CD4-positive, alpha-beta memory T cell (primary cell): ENCODE measurements around the gene MAML2. TPM values are rescaled to one million over a fixed set of nuclear protein-coding genes. Genes with fewer than 3 reads are reported as not detected.

Experiments
- CTCF ChIA-PET: fragments of 350-600 bp; sonication (Branson Sonifier 250); formaldehyde crosslinking; loops from one replicate; lab custom pipeline; 2021; ENCODE audit warnings: inconsistent platforms; ENCODE audit not compliant: partially characterized antibody; lab: Charles Lee
- POLR2A ChIA-PET: fragments of 350-600 bp; sonication (Branson Sonifier 250); formaldehyde crosslinking; loops from one replicate; lab custom pipeline; 2021; ENCODE audit not compliant: partially characterized antibody; lab: Charles Lee
- DNase-seq, 5 donors: peaks; one replicate each; pipeline versions ENCODE4 v3.0.0 to v3.0.0-alpha.2; 2020 to 2022; ENCODE audit warnings: mixed read lengths in 1 of 5
- H3K27ac ChIP-seq: one replicate; pipeline ENCODE4 v1.7.0; 2013; ENCODE audit warnings: low read depth, low read length
- H3K27me3 ChIP-seq: 2 replicates; pipeline ENCODE4 v1.7.0; 2013; ENCODE audit warnings: mild to moderate bottlenecking, low read length, moderate library complexity; ENCODE audit not compliant: insufficient read depth
- H3K36me3 ChIP-seq: 2 replicates; pipeline ENCODE4 v1.7.0; 2013; ENCODE audit warnings: mild to moderate bottlenecking, low read length, moderate library complexity; ENCODE audit not compliant: insufficient read depth
- H3K4me1 ChIP-seq: 2 replicates; pipeline ENCODE4 v1.7.0; 2013; ENCODE audit warnings: mild to moderate bottlenecking, low read length, moderate library complexity; ENCODE audit not compliant: insufficient read depth
- H3K4me3 ChIP-seq, 2 donors: one replicate each; pipeline ENCODE4 v1.7.0; 2013; ENCODE audit warnings: low read length in 2 of 2, mild to moderate bottlenecking in 1 of 2
- H3K9me3 ChIP-seq, 2 donors: one replicate each; pipeline ENCODE4 v1.7.0; 2013; ENCODE audit warnings: low read length in 2 of 2, control low read depth in 1 of 2; ENCODE audit not compliant: control insufficient read depth in 1 of 2
- H3K27ac Mint-ChIP-seq, 7 donors: one replicate each; pipeline ENCODE4 v1.8.0; 2020 to 2021; ENCODE audit warnings: mixed read lengths in 7 of 7, mild to moderate bottlenecking in 6 of 7, inconsistent platforms in 3 of 7, moderate library complexity in 3 of 7
- H3K27me3 Mint-ChIP-seq, 2 donors: one replicate each; pipeline ENCODE4 v1.8.0; 2020 to 2021; ENCODE audit warnings: mixed read lengths in 2 of 2
- H3K36me3 Mint-ChIP-seq, 2 donors: one replicate each; pipeline ENCODE4 v1.8.0; 2020 to 2021; ENCODE audit warnings: mixed read lengths in 2 of 2, inconsistent platforms in 1 of 2, mild to moderate bottlenecking in 1 of 2
- H3K4me1 Mint-ChIP-seq, 4 donors: one replicate each; pipeline ENCODE4 v1.8.0; 2020 to 2021; ENCODE audit warnings: mixed read lengths in 4 of 4, mild to moderate bottlenecking in 1 of 4
- H3K4me3 Mint-ChIP-seq, 8 donors: one replicate each; pipeline ENCODE4 v1.8.0; 2020 to 2021; ENCODE audit warnings: mixed read lengths in 8 of 8, mild to moderate bottlenecking in 7 of 8, moderate library complexity in 6 of 8, inconsistent platforms in 3 of 8
- H3K9me3 Mint-ChIP-seq, 8 donors: one replicate each; pipeline ENCODE4 v1.8.0; 2020 to 2021; ENCODE audit warnings: mixed read lengths in 8 of 8, mild to moderate bottlenecking in 5 of 8, inconsistent platforms in 3 of 8, moderate library complexity in 1 of 8
- intact Hi-C: fragments of 100-400 bp; cut with micrococcal nuclease; formaldehyde crosslinking; loops from one replicate; pipeline ENCODE4 v1.15.1; 2023
- polyA plus RNA-seq, 2 donors: library from polyadenylated mRNA; unstranded; fragments of 300-500 nt; fragmentation: Illumina TruSeq; gene quantifications; one replicate each; pipeline ENCODE4 v1.2.3, GENCODE V29; 2021
- total RNA-seq, 2 experiments: library from RNA; stranded (reverse); gene quantifications; one replicate each; pipeline ENCODE4 v1.2.3, GENCODE V29; 2021

Gene MAML2
- total and polyA plus RNA-seq, 4 experiments from 2014 or later: 1.6 to 38.3 (median 25.5) TPM

DNA sequence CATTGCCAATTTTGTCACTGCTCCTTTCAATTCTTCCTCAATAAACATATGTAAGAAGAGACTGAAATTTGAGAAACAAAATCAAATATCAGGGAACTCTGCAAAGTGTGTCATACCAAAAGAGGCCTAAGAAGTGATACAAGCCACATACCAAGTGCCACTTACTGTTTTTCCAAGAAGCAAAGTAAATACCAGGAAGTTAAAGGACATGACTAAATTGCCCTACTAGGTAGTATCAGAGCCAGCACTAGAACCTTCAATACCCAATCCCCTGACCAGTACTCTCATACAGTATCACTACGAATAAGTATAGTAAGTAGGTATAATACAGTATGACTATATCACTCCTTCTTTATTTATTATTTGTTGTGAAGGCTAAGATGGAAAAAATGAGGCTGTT, 13.6 kb downstream of the MAML2 start:
- ChIA-PET POLR2A (interaction anchor here (1.1 kb wide), 1 partner anchor 14 kb away, joined by 4 read pairs; the partner anchor contains the start of gene MAML2), CTCF (interaction anchor here (2.0 to 3.7 kb wide), 2 partner anchors 12 to 13 kb away, joined by 5 to 37 read pairs; partner anchors contain the start of gene MAML2)
- no peaks in the 10 kb centered on the region for H3K27me3 Mint-ChIP-seq
- Histone ChIP-seq H3K4me1 (peaks cover 54% of the 10 kb centered on the region), H3K27ac (no peak overlapping the region), H3K4me3 (no peak overlapping the region), H3K36me3 (no peaks in the 10 kb centered on the region), H3K9me3 (no peaks in the 10 kb centered on the region), H3K27me3 (no peaks in the 10 kb centered on the region)
- no peaks in the 10 kb centered on the region for H3K9me3 Mint-ChIP-seq
- intact Hi-C loops: no loop called here
- no peak for DNase-seq
- peaks cover 29 to 34% of the 10 kb centered on the region in 2 donors for H3K36me3 Mint-ChIP-seq
- peak overlapping the region in 2 of 7 donors; percentile 48 to 60 for H3K27ac Mint-ChIP-seq
- H3K4me3 Mint-ChIP-seq: no peak overlapping the region
- H3K4me1 Mint-ChIP-seq: peaks cover 48 to 83% (median 67%) of the 10 kb centered on the region in 4 donors

DNA sequence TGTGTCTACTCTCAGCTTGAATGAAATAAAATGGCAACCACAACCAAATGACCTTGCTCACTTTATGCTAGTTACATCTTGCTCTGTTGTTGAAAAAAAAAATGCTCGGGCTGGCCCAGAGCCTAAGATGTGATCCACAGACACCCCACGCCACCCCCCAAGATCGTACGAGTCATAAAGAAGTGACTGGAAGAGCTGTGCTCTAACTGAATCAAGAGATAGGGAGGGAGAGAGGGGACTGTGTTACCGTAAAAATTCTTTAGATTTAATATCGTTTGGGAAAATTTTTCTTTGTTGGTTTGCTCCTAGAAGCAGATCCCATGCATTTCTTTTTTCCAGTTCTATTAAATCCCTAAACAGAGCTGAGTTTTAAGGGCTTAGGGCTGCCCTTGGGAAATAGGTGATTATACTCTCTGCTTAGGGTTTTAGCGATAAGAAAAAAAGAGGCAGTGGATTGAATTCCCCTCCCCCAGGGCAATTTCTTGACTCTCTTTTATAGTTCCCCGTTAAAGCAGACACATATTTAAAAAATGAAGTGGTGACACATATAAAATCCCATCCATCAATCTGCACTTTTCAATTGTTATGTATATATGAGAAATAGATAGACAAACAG, 14.5 kb downstream of the MAML2 start:
- H3K36me3 Mint-ChIP-seq: peaks cover 32 to 38% of the 10 kb centered on the region in 2 donors
- peaks cover 50% of the 10 kb centered on the region for H3K4me1 ChIP-seq
- H3K4me1 Mint-ChIP-seq: peaks cover 48 to 83% (median 65%) of the 10 kb centered on the region in 4 donors
- peak overlapping the region in 1 of 8 donors; percentile 5 for H3K4me3 Mint-ChIP-seq
- no peaks in the 10 kb centered on the region for H3K36me3 ChIP-seq
- H3K27me3 Mint-ChIP-seq: no peaks in the 10 kb centered on the region
- ChIA-PET CTCF (interaction anchor here (0.7 to 2.0 kb wide), 3 partner anchors 13 to 22 kb away, joined by 3 to 5 read pairs (median 3); partner anchors contain the start of gene MAML2), POLR2A (no interaction called here)
- H3K9me3 ChIP-seq: no peaks in the 10 kb centered on the region
- H3K27ac Mint-ChIP-seq: peak overlapping the region in 2 of 7 donors; percentile 22 to 43
- H3K4me3 ChIP-seq: no peak overlapping the region
- no peak overlapping the region for H3K27ac ChIP-seq
- no peaks in the 10 kb centered on the region for H3K9me3 Mint-ChIP-seq
- no peaks in the 10 kb centered on the region for H3K27me3 ChIP-seq
- DNase-seq: no peak
- intact Hi-C loops: no loop called here

DNA sequence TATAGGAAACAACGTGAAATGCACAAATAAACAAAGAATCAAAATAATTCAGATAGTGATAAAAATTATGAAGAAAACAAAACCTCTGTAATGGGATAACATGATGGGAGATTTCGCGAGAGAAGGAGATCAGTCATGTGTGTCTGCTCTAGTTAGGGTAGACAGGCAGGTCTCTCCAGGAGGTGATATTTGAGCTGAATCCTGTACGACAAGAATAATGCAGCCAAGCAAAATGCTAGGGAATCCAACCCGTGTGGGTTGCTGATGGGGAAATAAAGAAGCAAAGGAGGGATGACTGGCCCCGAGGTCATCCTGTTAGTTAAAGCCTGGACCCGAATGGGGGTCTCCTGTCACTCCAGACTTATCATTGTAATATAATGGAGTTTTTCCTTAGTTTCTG, 16.0 kb downstream of the MAML2 start:
- peak overlapping the region in 2 of 7 donors; percentile 55 to 79 for H3K27ac Mint-ChIP-seq

DNA sequence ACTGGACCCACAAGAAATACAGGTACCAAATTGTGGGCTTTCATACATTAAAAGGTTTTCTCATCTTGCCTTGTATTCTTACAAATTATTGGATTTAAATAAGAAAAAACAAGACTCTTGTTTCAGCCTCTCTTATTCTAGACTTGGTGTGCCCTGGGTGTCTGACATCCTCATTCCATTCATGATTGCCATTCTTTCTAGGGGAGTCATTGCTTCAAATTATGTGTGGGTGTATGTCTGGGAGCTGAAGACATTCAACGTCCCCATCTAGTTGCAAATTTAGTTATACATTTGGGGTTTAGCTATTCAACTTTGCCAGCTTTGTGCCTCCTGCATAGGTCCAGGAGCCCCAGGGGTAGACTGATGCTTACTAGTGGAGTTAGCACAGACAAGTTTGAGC, 18.1 kb downstream of the MAML2 start:
- POLR2A ChIA-PET: interaction anchor here (1.3 kb wide), 1 partner anchor 65 kb away, joined by 3 read pairs; no protein-coding TSS in a partner anchor
- Histone ChIP-seq H3K4me3 (no peak overlapping the region), H3K9me3 (no peaks in the 10 kb centered on the region), H3K4me1 (peaks cover 28% of the 10 kb centered on the region), H3K36me3 (no peaks in the 10 kb centered on the region), H3K27me3 (no peaks in the 10 kb centered on the region), H3K27ac (no peak overlapping the region)
- H3K4me3 Mint-ChIP-seq: no peak overlapping the region
- H3K27me3 Mint-ChIP-seq: no peaks in the 10 kb centered on the region
- no peak for DNase-seq
- CTCF ChIA-PET: interaction anchor here (1.3 to 2.8 kb wide), 4 partner anchors 13 to 233 kb away, joined by 3 to 9 read pairs (median 3); partner anchors contain the start of gene MAML2
- intact Hi-C loops: loop anchor here (2.0 kb wide), 1 partner anchor 14 kb away; no protein-coding TSS in a partner anchor
- peaks cover 50 to 53% of the 10 kb centered on the region in 2 donors for H3K36me3 Mint-ChIP-seq
- H3K27ac Mint-ChIP-seq: peak overlapping the region in 5 of 7 donors; percentile 5 to 54 (median 11)
- H3K9me3 Mint-ChIP-seq: no peaks in the 10 kb centered on the region
- H3K4me1 Mint-ChIP-seq: peaks cover 45 to 88% (median 64%) of the 10 kb centered on the region in 4 donors

More for the DNA sequence above, 16.0 kb downstream of the MAML2 start:
- Mint-ChIP-seq H3K4me3 (peak overlapping the region in 1 of 8 donors; percentile 32), H3K9me3 (no peaks in the 10 kb centered on the region), H3K27me3 (no peaks in the 10 kb centered on the region), H3K36me3 (peaks cover 42 to 49% of the 10 kb centered on the region in 2 donors), H3K4me1 (peaks cover 38 to 81% (median 57%) of the 10 kb centered on the region in 4 donors)
- Histone ChIP-seq H3K9me3 (no peaks in the 10 kb centered on the region), H3K27me3 (no peaks in the 10 kb centered on the region), H3K36me3 (no peaks in the 10 kb centered on the region), H3K4me3 (no peak overlapping the region), H3K4me1 (peaks cover 34% of the 10 kb centered on the region), H3K27ac (no peak overlapping the region)
- intact Hi-C loops: no loop called here
- DNase-seq: no peak
- CTCF ChIA-PET: interaction anchor here (2.8 kb wide), 1 partner anchor 16 kb away, joined by 9 read pairs; the partner anchor contains the start of gene MAML2
- POLR2A ChIA-PET: no interaction called here

DNA sequence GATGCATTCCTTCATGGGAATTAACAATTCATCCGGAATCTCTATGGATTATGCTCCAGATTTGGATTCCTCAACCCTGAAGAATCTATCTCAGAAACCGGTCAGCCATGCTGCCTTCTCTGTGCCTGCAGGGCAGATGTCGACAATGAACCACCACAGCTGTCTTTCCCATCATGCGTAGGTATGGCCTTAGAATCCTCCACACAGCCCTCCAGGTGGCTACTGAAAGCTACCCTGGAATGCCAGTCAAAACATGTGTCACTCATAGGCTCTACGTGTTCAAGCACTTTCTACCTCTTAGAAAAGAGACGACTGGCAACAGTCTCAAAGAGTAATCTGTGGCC, 19.4 kb downstream of the MAML2 start:
- intact Hi-C loops: no loop called here
- no peak overlapping the region for H3K27ac Mint-ChIP-seq
- H3K4me3 Mint-ChIP-seq: no peak overlapping the region
- ChIA-PET CTCF (no interaction called here), POLR2A (interaction anchor here (0.6 kb wide), 1 partner anchor 9 kb away, joined by 3 read pairs; no protein-coding TSS in a partner anchor)
- Histone ChIP-seq H3K36me3 (no peaks in the 10 kb centered on the region), H3K27me3 (no peaks in the 10 kb centered on the region), H3K9me3 (no peaks in the 10 kb centered on the region), H3K27ac (no peak overlapping the region), H3K4me3 (no peak overlapping the region), H3K4me1 (peaks cover 31% of the 10 kb centered on the region)
- peaks cover 44% of the 10 kb centered on the region in 2 donors for H3K36me3 Mint-ChIP-seq
- no peaks in the 10 kb centered on the region for H3K27me3 Mint-ChIP-seq
- peaks cover 46 to 88% (median 65%) of the 10 kb centered on the region in 4 donors for H3K4me1 Mint-ChIP-seq
- H3K9me3 Mint-ChIP-seq: no peaks in the 10 kb centered on the region
- no peak for DNase-seq

GRCh38 chr11:96322775-96323641, 20.0 kb downstream of the MAML2 start:
- Mint-ChIP-seq H3K36me3 (peaks cover 40 to 44% of the 10 kb centered on the region in 2 donors), H3K4me1 (peaks cover 50 to 89% (median 67%) of the 10 kb centered on the region in 4 donors), H3K4me3 (no peak overlapping the region), H3K9me3 (no peaks in the 10 kb centered on the region), H3K27ac (no peak overlapping the region), H3K27me3 (no peaks in the 10 kb centered on the region)
- H3K4me1 ChIP-seq: peaks cover 37% of the 10 kb centered on the region
- no peak overlapping the region for H3K27ac ChIP-seq
- no peak for DNase-seq
- ChIA-PET CTCF (interaction anchor here (1.4 kb wide), 1 partner anchor 20 kb away, joined by 6 read pairs; the partner anchor contains the start of gene MAML2), POLR2A (no interaction called here)
- H3K36me3 ChIP-seq: no peaks in the 10 kb centered on the region
- no peaks in the 10 kb centered on the region for H3K27me3 ChIP-seq
- H3K9me3 ChIP-seq: no peaks in the 10 kb centered on the region
- no peak overlapping the region for H3K4me3 ChIP-seq
- intact Hi-C loops: no loop called here
